IMR-90 (cell line): ENCODE results near the gene CCL20. TPM values are rescaled to one million over a fixed set of nuclear protein-coding genes. Genes with fewer than 3 reads are reported as not detected.

Experiments
- ATAC-seq: fragments of 200-7000 bp; cut with Tn5 transposase; 2 replicates; pipeline ENCODE4 v1.9.1; 2020; ENCODE audit warnings: low read depth, mild to moderate bottlenecking, moderate library complexity
- BruUV-seq: library from RNA; stranded (reverse); fragments of 400-500 nt; replicated peaks from 2 replicates; lab custom pipeline; 2021; lab: Mats Ljungman, UMichigan
- CTCF ChIA-PET: fragments of 300-600 bp; formaldehyde crosslinking; extraction: SDS; loops from one replicate; lab custom pipeline; 2021; ENCODE audit warnings: antibody characterized with exemption; lab: Yijun Ruan, JAX
- POLR2A ChIA-PET: fragments of 300-600 bp; sonication (Branson Sonifier 250); formaldehyde crosslinking; loops from one replicate; lab custom pipeline; 2022; ENCODE audit warnings: antibody characterized with exemption; ENCODE audit not compliant: unreplicated experiment; lab: Charles Lee
- DNase-seq: peaks from one replicate; pipeline ENCODE4 v3.0.0; 2013
- H2AFZ ChIP-seq: replicated peaks from 2 replicates; pipeline ENCODE3; 2013; ENCODE audit warnings: low read length, mild to moderate bottlenecking; ENCODE audit not compliant: poor library complexity
- H2AK5ac ChIP-seq: 2 replicates; pipeline ENCODE4 v1.6.1; 2013; ENCODE audit warnings: low read depth, low read length, inconsistent platforms
- H2AK9ac ChIP-seq: replicated peaks from 2 replicates; pipeline ENCODE3; 2013; ENCODE audit warnings: mild to moderate bottlenecking, low read depth, low read length, moderate library complexity; ENCODE audit not compliant: poor library complexity
- H2BK120ac ChIP-seq: 2 replicates; pipeline ENCODE4 v1.6.1; 2013; ENCODE audit warnings: low read depth, low read length, inconsistent platforms
- H2BK15ac ChIP-seq: 3 replicates; pipeline ENCODE4 v1.6.1; 2013; ENCODE audit warnings: low read depth, low read length, inconsistent platforms
- H2BK20ac ChIP-seq: 2 replicates; pipeline ENCODE4 v1.6.1; 2013; ENCODE audit warnings: low read depth, mild to moderate bottlenecking, inconsistent platforms, low read length, moderate library complexity
- H2BK5ac ChIP-seq: 2 replicates; pipeline ENCODE4 v1.6.1; 2013; ENCODE audit warnings: mild to moderate bottlenecking, low read depth, low read length, inconsistent platforms; ENCODE audit not compliant: poor library complexity, severe bottlenecking
- H3K14ac ChIP-seq: replicated peaks from 2 replicates; pipeline ENCODE4 v1.6.1; 2013; ENCODE audit warnings: low read depth, low read length, inconsistent platforms
- H3K18ac ChIP-seq: 2 replicates; pipeline ENCODE4 v1.6.1; 2013; ENCODE audit warnings: low read depth, low read length, control low read depth
- H3K23ac ChIP-seq: 2 replicates; pipeline ENCODE4 v1.6.1; 2013; ENCODE audit warnings: low read depth, low read length, inconsistent platforms
- H3K27ac ChIP-seq: 2 replicates; pipeline ENCODE4 v1.5.1; 2013; ENCODE audit warnings: mild to moderate bottlenecking, control low read depth, low read length; ENCODE audit not compliant: insufficient read depth
- H3K27me3 ChIP-seq: 2 replicates; pipeline ENCODE4 v1.6.1; 2013; ENCODE audit warnings: low read length; ENCODE audit not compliant: control insufficient read depth, insufficient read depth
- H3K36me3 ChIP-seq: 2 replicates; pipeline ENCODE4 v1.6.1; 2013; ENCODE audit warnings: low read length, mixed read lengths; ENCODE audit not compliant: control insufficient read depth, insufficient read depth
- H3K4ac ChIP-seq: 2 replicates; pipeline ENCODE4 v1.6.1; 2013; ENCODE audit warnings: low read depth, low read length, inconsistent platforms
- H3K4me1 ChIP-seq: 2 replicates; pipeline ENCODE4 v1.6.1; 2013; ENCODE audit warnings: low read length, mixed read lengths; ENCODE audit not compliant: control insufficient read depth, insufficient read depth
- H3K4me2 ChIP-seq: 2 replicates; pipeline ENCODE4 v1.6.1; 2013; ENCODE audit warnings: low read depth, mild to moderate bottlenecking, control low read depth, low read length, moderate library complexity
- H3K4me3 ChIP-seq: 2 replicates; pipeline ENCODE4 v1.5.1; 2013; ENCODE audit warnings: low read depth, mild to moderate bottlenecking, control low read depth, low read length, moderate library complexity; ENCODE audit not compliant: insufficient read depth
- H3K56ac ChIP-seq: 2 replicates; pipeline ENCODE4 v1.6.1; 2013; ENCODE audit warnings: low read length, inconsistent platforms; ENCODE audit not compliant: insufficient read depth; ENCODE audit errors: extremely low read depth
- H3K79me1 ChIP-seq, 2 experiments: 2 replicates each; pipeline ENCODE4 v1.6.1; 2013; ENCODE audit warnings: low read length in 2 of 2, inconsistent platforms in 1 of 2, low read depth in 1 of 2
- H3K9ac ChIP-seq: 2 replicates; pipeline ENCODE4 v1.6.1; 2013; ENCODE audit warnings: low read depth, low read length, control low read depth
- H3K9me1 ChIP-seq: 2 replicates; pipeline ENCODE4 v1.6.1; 2013; ENCODE audit warnings: low read length, inconsistent platforms; ENCODE audit not compliant: insufficient read depth
- H3K9me3 ChIP-seq: 2 replicates; pipeline ENCODE4 v1.6.1; 2013; ENCODE audit warnings: low read length; ENCODE audit not compliant: control insufficient read depth, insufficient read depth
- H4K20me1 ChIP-seq: 2 replicates; pipeline ENCODE4 v1.6.1; 2013; ENCODE audit warnings: low read length, inconsistent platforms; ENCODE audit not compliant: insufficient read depth
- H4K5ac ChIP-seq: 2 replicates; pipeline ENCODE4 v1.6.1; 2013; ENCODE audit warnings: mild to moderate bottlenecking, low read depth, low read length, control low read depth
- H4K8ac ChIP-seq, 2 experiments: 2 replicates each; pipeline ENCODE4 v1.6.1; 2013; ENCODE audit warnings: low read depth in 2 of 2, low read length in 2 of 2, control low read depth in 1 of 2, inconsistent platforms in 1 of 2
- H4K91ac ChIP-seq: 2 replicates; pipeline ENCODE4 v1.6.1; 2013; ENCODE audit warnings: low read depth, low read length, inconsistent platforms; ENCODE audit not compliant: insufficient read depth
- CEBPB ChIP-seq: IDR thresholded peaks from 2 replicates; pipeline ENCODE4 v1.6.1; 2012; ENCODE audit warnings: low read depth, low read length, improper control_type of control experiment
- CTCF ChIP-seq: conservative IDR thresholded peaks from 2 replicates; pipeline ENCODE4 v1.5.1; 2012; ENCODE audit warnings: mild to moderate bottlenecking, low read depth, low read length, improper control_type of control experiment
- RAD21 ChIP-seq: IDR thresholded peaks from 2 replicates; pipeline ENCODE4 v1.6.1; 2012; ENCODE audit warnings: low read length, improper control_type of control experiment
- SMC3 ChIP-seq: fragments of 150-350 bp; IDR thresholded peaks from 2 replicates; pipeline ENCODE4 v1.6.1; 2016; ENCODE audit warnings: low read depth, mild to moderate bottlenecking, antibody characterized with exemption, low read length, moderate library complexity
- WGBS, 2 experiments: methylation state at CpG; one replicate each; pipeline versions ENCODE4 v1.1.5 to v1.1.7; 2013; ENCODE audit warnings: missing lambda C conversion rate in 2 of 2; ENCODE audit not compliant: insufficient read length in 1 of 2; ENCODE audit errors: extremely low coverage in 2 of 2; 5-methylcytosine and 5-hydroxymethylcytosine counted together
- dilution Hi-C: fragments of 300-500 bp; cut with HindIII; formaldehyde crosslinking; loops from one replicate; pipeline ENCODE4 v1.14.3; 2018; ENCODE audit warnings: low sequenced_read_pairs; ENCODE audit not compliant: unreplicated experiment
- in situ Hi-C: fragments of 300-500 bp; cut with MboI; formaldehyde crosslinking; loops from 3 replicates; pipeline ENCODE4 v1.14.3; 2019; ENCODE audit warnings: low sequenced_read_pairs, inconsistent platforms, mixed read lengths
- intact Hi-C: fragments of 100-400 bp; cut with micrococcal nuclease; formaldehyde crosslinking; loops from 2 replicates; pipeline ENCODE4 v1.10.0; 2022
- polyA plus RNA-seq, 3 experiments: library from polyadenylated mRNA; depleted of rRNA; stranded (reverse); fragments of >200 nt; gene quantifications; 2 replicates each; pipeline ENCODE4 v1.2.3, GENCODE V29; 2012; ENCODE audit warnings: low replicate concordance in 1 of 3
- total RNA-seq: library from RNA; depleted of rRNA; stranded (reverse); fragments of >200 nt; gene quantifications from 2 replicates; pipeline ENCODE4 v1.2.3, GENCODE V29; 2012

The CCL20 gene
- total and polyA plus RNA-seq, 2 of the 4 experiments (the other 2 are of a cell fraction): not detected

GRCh38 chr2:227766373-227766883 lies 47.2 kb upstream of the CCL20 start:
- H2BK20ac ChIP-seq: no peak overlapping the region
- no peak overlapping the region for H4K91ac ChIP-seq
- intact Hi-C loops: loop anchor here (1.0 to 5.0 kb wide), 7 partner anchors 108 to 636 kb away; no protein-coding TSS in a partner anchor
- H3K4ac ChIP-seq: no peak overlapping the region
- no peaks in the 10 kb centered on the region for H3K9me1 ChIP-seq
- TF ChIP-seq CEBPB (no peak), CTCF (peak; percentile 84), RAD21 (peak; percentile 86), SMC3 (peak; percentile 92)
- no peak overlapping the region for H2BK120ac ChIP-seq
- H3K27me3 ChIP-seq: no peaks in the 10 kb centered on the region
- H3K4me3 ChIP-seq: no peak overlapping the region
- H2BK5ac ChIP-seq: no peak overlapping the region
- H3K9me3 ChIP-seq: no peaks in the 10 kb centered on the region
- H4K5ac ChIP-seq: no peak overlapping the region
- H3K18ac ChIP-seq: no peak overlapping the region
- H3K79me1 ChIP-seq: no peaks in the 10 kb centered on the region
- DNase-seq (peak; percentile 68), ATAC-seq (peak; percentile 98)
- no peaks in the 10 kb centered on the region for H4K20me1 ChIP-seq
- H3K14ac ChIP-seq: no peak overlapping the region
- no peak overlapping the region for H2BK15ac ChIP-seq
- H2AK5ac ChIP-seq: no peak overlapping the region
- 4% methylated on average over 4 of the region's 11 CpGs; no CpG with 5 or more reads in 1 of the 2 experiments for WGBS, 2 experiments
- ChIA-PET CTCF (interaction anchor here (0.6 to 2.7 kb wide), 16 partner anchors 95 to 636 kb away, joined by 3 to 24 read pairs (median 4); no protein-coding TSS in a partner anchor), POLR2A (interaction anchor here (0.6 kb wide), 2 partner anchors 10 to 119 kb away, joined by 4 to 7 read pairs; no protein-coding TSS in a partner anchor)
- no peaks in the 10 kb centered on the region for H3K36me3 ChIP-seq
- H2AK9ac ChIP-seq: no peak overlapping the region
- H3K4me1 ChIP-seq: no peaks in the 10 kb centered on the region
- no TSS peak for BruUV-seq
- no peak overlapping the region for H3K4me2 ChIP-seq
- H3K9ac ChIP-seq: no peak overlapping the region
- no peak overlapping the region for H3K27ac ChIP-seq
- no peak overlapping the region for H3K23ac ChIP-seq
- H3K56ac ChIP-seq: no peak overlapping the region
- dilution Hi-C loops: no loop called here
- H4K8ac ChIP-seq: no peak overlapping the region
- in situ Hi-C loops: loop anchor here (5.0 to 10.0 kb wide), 3 partner anchors 292 to 632 kb away; partner anchors contain the start of gene AGFG1
- peak overlapping the region; percentile 56 for H2AFZ ChIP-seq
